ENCODE data around the gene ANP32B. TPM values are rescaled to one million over a fixed set of nuclear protein-coding genes. Genes with fewer than 3 reads are reported as not detected.
"Not testable (repeated sequence)": the region's sequence is repeated elsewhere in the genome, so short reads cannot be mapped to it uniquely, and the experiment has no call there.

Gene ANP32B
- total RNA-seq, 2 donors from 2014 or later: 133 to 183 TPM

DNA sequence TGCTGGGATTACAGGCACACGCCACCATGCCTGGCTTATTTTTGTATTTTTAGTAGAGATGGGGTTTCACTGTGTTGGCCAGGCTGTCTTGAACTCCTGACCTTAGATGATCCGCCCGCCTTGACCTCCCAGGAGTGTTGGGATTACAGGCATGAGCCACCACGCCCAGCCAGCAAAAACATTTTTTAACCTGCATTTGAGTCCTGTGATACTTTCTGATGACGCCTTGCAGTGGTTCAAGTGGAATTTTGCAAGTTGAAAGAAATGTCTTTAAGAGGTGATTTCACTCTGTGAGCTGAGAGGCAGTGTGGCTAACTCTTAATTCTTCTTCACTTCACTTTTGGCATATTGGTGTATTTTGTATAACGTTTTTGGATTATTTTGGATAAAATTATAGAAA is 9.1 kb downstream of the ANP32B start:
- H3K4me3 ChIP-seq: no peak overlapping the region
- H3K27me3 ChIP-seq: no peaks in the 10 kb centered on the region
- no peak overlapping the region for H3K27ac ChIP-seq
- intact Hi-C loops (cut with DNase I): no loop called here
- no peak overlapping the region for H3K9ac ChIP-seq (ENCODE audit: low read depth in 2 of 2, low read length in 2 of 2)
- H3K9me3 ChIP-seq: no peaks in the 10 kb centered on the region
- DNase-seq: no peak
- H3K36me3 ChIP-seq: no peaks in the 10 kb centered on the region
- H3K4me1 ChIP-seq: peaks cover 20% of the 10 kb centered on the region
- TF ChIP-seq, protein P1, sequence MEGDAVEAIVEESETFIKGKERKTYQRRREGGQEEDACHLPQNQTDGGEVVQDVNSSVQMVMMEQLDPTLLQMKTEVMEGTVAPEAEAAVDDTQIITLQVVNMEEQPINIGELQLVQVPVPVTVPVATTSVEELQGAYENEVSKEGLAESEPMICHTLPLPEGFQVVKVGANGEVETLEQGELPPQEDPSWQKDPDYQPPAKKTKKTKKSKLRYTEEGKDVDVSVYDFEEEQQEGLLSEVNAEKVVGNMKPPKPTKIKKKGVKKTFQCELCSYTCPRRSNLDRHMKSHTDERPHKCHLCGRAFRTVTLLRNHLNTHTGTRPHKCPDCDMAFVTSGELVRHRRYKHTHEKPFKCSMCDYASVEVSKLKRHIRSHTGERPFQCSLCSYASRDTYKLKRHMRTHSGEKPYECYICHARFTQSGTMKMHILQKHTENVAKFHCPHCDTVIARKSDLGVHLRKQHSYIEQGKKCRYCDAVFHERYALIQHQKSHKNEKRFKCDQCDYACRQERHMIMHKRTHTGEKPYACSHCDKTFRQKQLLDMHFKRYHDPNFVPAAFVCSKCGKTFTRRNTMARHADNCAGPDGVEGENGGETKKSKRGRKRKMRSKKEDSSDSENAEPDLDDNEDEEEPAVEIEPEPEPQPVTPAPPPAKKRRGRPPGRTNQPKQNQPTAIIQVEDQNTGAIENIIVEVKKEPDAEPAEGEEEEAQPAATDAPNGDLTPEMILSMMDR (IDR thresholded peaks at IDR 0.05): no peak

DNA sequence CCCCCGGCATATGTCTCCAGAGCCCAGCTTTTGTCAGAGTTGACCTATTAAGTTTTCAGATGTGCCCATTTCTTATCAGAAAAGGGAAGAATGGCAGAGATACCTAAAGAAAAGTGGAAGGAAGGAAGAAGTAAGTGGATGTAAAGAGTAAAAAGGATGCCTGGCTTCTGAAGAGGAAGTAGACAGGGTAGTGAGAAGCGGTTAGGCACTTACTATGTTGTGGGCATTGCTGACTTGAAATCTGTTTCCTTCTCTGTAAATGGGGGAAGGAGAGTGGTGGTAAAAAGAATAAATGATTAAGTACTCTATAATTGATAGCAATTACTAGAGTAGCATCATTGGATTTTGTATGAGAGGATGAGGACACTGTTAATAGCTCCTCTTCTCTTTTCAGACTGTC is 9.9 kb downstream of the ANP32B start:
- no peaks in the 10 kb centered on the region for H3K27me3 ChIP-seq
- no peak overlapping the region for H3K4me3 ChIP-seq
- no peaks in the 10 kb centered on the region for H3K36me3 ChIP-seq
- no peaks in the 10 kb centered on the region for H3K9me3 ChIP-seq
- peaks cover 20% of the 10 kb centered on the region for H3K4me1 ChIP-seq
- no peak overlapping the region for H3K9ac ChIP-seq (ENCODE audit: low read depth in 2 of 2, low read length in 2 of 2)
- TF ChIP-seq, protein P1 (IDR thresholded peaks at IDR 0.05): no peak
- intact Hi-C loops (cut with DNase I): no loop called here
- DNase-seq: no peak
- no peak overlapping the region for H3K27ac ChIP-seq

DNA sequence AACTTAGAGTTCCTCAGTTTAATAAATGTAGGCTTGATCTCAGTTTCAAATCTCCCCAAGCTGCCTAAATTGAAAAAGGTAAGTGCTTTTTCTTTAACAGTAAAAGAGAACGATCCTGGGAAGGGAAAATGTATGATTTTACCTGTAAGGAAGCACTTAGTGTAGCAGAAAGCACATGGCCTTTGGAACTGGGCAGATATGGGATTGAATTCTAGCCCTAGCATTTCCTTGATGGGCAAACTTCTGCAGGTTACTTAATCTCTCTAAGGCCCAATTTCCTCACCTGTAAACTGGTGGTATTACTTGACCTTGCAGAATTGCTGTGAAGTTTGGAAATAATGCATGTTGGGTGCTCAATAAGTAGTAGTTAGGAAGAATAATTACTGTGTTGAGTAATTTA is 11.6 kb downstream of the ANP32B start:
- peaks cover 18% of the 10 kb centered on the region for H3K4me1 ChIP-seq
- peak; percentile 18 for DNase-seq
- no peaks in the 10 kb centered on the region for H3K36me3 ChIP-seq
- TF ChIP-seq, protein P1 (IDR thresholded peaks at IDR 0.05): no peak
- no peaks in the 10 kb centered on the region for H3K9me3 ChIP-seq
- H3K27me3 ChIP-seq: no peaks in the 10 kb centered on the region
- intact Hi-C loops (cut with DNase I): no loop called here
- peak overlapping the region; percentile 39 for H3K27ac ChIP-seq
- H3K4me3 ChIP-seq: no peak overlapping the region
- H3K9ac ChIP-seq (ENCODE audit: low read depth in 2 of 2, low read length in 2 of 2): no peak overlapping the region

DNA sequence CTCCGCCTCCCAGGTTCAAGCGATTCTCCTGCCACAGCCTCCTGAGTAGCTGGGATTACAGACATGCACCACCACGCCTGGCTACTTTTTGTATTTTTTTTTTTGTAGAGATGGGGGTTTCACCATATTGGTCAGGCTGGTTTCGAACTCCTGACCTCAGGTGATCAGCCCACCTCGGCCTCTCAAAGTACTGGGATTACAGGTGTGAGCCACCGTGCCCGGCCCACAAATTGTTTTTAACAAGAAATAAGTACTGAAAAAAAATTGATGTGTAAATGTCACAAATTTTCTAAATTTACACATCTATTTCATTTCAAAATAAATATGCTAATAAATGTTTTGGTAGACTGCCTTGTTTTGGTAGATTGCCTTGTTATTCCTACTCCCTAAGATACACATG is 13.5 kb downstream of the ANP32B start:
- H3K9me3 ChIP-seq; H3K36me3 ChIP-seq; H3K27ac ChIP-seq; H3K4me3 ChIP-seq; intact Hi-C loops (cut with DNase I); H3K9ac ChIP-seq (ENCODE audit: low read depth in 2 of 2, low read length in 2 of 2); H3K27me3 ChIP-seq: not testable (repeated sequence)
- peaks cover 12% of the 10 kb centered on the region for H3K4me1 ChIP-seq
- peak; percentile 10 for DNase-seq

DNA sequence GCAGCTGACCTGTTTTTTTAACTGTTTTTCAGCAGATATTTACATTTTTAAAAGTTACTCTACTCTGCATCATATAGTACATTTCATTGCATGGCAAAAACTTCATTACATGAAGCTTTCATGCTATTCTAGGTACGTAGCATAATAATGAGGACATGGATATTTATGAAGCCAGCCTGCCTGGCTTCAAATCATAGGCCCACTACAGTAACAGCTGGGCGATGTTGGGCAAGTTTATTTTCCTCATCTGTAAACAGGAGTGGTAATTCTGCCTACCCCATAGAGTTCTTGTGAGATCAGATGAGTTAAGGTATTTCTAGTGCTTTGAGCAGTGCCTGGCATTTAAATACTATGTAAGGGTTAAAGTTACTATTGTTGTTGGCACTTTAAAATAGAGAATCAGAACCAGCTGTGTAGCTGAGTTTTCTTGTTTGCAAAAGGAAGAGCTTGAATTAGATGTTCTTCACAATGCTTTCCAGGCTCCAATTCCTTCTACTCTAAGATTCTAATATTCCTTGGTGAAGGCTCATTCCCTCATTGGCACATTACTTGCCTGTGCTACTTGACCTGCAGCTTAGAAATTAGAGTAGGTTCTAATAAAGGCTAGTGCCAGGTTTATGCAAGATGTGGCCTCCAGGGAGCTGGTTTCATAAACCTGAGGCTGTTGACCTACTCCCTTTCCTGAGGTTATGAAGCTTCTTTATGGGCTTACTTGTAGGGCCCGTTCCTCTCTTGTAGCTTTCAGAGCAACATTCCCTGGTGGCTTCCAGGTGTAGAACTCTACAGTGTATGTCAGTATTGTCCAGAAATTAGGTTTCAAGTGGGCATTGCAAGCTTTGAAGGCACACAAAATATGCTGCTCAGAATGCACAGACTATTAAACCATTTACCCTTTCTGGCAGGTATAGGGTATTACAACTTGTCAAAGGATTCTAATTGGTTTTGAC is 14.5 kb downstream of the ANP32B start:
- Histone ChIP-seq H3K4me3 (no peak overlapping the region), H3K27ac (no peak overlapping the region), H3K4me1 (peaks cover 6% of the 10 kb centered on the region), H3K9ac (ENCODE audit: low read depth in 2 of 2, low read length in 2 of 2) (no peak overlapping the region), H3K36me3 (no peaks in the 10 kb centered on the region), H3K27me3 (no peaks in the 10 kb centered on the region), H3K9me3 (no peaks in the 10 kb centered on the region)
- intact Hi-C loops (cut with DNase I): no loop called here
- TF ChIP-seq, protein P1 (IDR thresholded peaks at IDR 0.05): no peak
- no peak for DNase-seq

DNA sequence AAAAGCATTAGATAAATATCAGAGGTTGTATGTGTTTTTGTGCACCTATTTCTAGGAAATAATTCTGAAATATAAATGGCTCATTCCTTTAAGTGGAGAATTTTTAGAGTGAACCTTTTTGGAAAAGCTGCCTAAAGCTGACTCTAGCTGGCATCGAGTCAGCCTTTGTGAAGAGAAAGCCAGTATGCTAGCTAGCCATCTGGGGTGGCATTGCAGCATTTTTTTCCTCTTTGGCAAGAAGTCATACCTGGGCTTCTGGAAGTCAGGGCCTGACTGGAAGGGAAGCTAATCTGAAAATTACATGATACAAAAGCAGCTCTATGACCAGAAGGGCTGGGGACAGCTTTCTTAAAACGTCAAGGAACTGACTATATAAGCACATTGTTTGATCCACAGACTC is 19.7 kb downstream of the ANP32B start:
- no peaks in the 10 kb centered on the region for H3K9me3 ChIP-seq
- H3K4me3 ChIP-seq: no peak overlapping the region
- no peaks in the 10 kb centered on the region for H3K4me1 ChIP-seq
- H3K9ac ChIP-seq (ENCODE audit: low read depth in 2 of 2, low read length in 2 of 2): no peak overlapping the region
- TF ChIP-seq, protein P1 (IDR thresholded peaks at IDR 0.05): no peak
- no peaks in the 10 kb centered on the region for H3K36me3 ChIP-seq
- intact Hi-C loops (cut with DNase I): no loop called here
- H3K27ac ChIP-seq: no peak overlapping the region
- H3K27me3 ChIP-seq: no peaks in the 10 kb centered on the region
- DNase-seq: no peak
